NCI-H748 (cell line): Measurements from ENCODE around the gene DVL2.

Source experiments
- DNase-seq: peaks from one replicate; lab custom pipeline; 2025; ENCODE audit not compliant: unreplicated experiment; lab: John Stamatoyannopoulos, UW

DVL2 gene

GRCh38 chr17:7176107-7176840 is 58.0 kb downstream of the DVL2 start:
- DNase-seq, result no peak
